Medulla oblongata (tissue), 1 donor: ENCODE data around the gene MFAP4.

Source experiments
- DNase-seq: peaks from one replicate; pipeline ENCODE4 v3.0.0-alpha.2; 2015; ENCODE audit errors: extremely low spot score

The MFAP4 gene

GRCh38 chr17:19385521-19385983 is 1.4 kb downstream of the MFAP4 start:
- no peak for DNase-seq

- DNase-seq = peak; percentile 89
These were observed 2.1 kb downstream of the MFAP4 start for GRCh38 chr17:19384723-19385391.

- DNase-seq = no peak
These were observed 3.1 kb downstream of the MFAP4 start for GRCh38 chr17:19383681-19384470.

GRCh38 chr17:19382531-19383444 is 4.2 kb downstream of the MFAP4 start:
- no peak for DNase-seq

GRCh38 chr17:19381741-19382444 is 5.1 kb downstream of the MFAP4 start:
- DNase-seq = no peak

GRCh38 chr17:19381361-19381740 is 5.6 kb downstream of the MFAP4 start:
- no peak for DNase-seq

GRCh38 chr17:19380481-19381301 is 6.3 kb downstream of the MFAP4 start:
- DNase-seq = no peak

- DNase-seq = no peak
These were observed 7.5 kb downstream of the MFAP4 start for GRCh38 chr17:19379361-19380065.

- no peak for DNase-seq
These were observed 8.3 kb downstream of the MFAP4 start, which contains the start of gene MAPK7 for GRCh38 chr17:19378416-19379360. MAPK7 (plus strand) TSS chr17:19378498; CDS start chr17:19378901, 403 bp downstream.

- peak; percentile 99 for DNase-seq
These were observed 9.2 kb downstream of the MFAP4 start for GRCh38 chr17:19377602-19378415.

GRCh38 chr17:19376811-19377210 is 10.2 kb downstream of the MFAP4 start:
- no peak for DNase-seq

- DNase-seq = no peak
These were observed 11.3 kb downstream of the MFAP4 start for GRCh38 chr17:19375732-19376131.

GRCh38 chr17:19374136-19374535 is 12.9 kb downstream of the MFAP4 start:
- no peak for DNase-seq

- DNase-seq = no peak
These were observed 14.0 kb downstream of the MFAP4 start for GRCh38 chr17:19372866-19373504.

GRCh38 chr17:19372439-19372838 is 14.6 kb downstream of the MFAP4 start:
- DNase-seq = no peak

- no peak for DNase-seq
These were observed 15.0 kb downstream of the MFAP4 start for GRCh38 chr17:19372011-19372370.

GRCh38 chr17:19371259-19372010 is 15.6 kb downstream of the MFAP4 start:
- DNase-seq = no peak
